Measurements from ENCODE around the gene ELFN1. TPM values are rescaled to one million over a fixed set of nuclear protein-coding genes. Genes with fewer than 3 reads are reported as not detected.

The ELFN1 gene
- total and polyA plus RNA-seq, 9 of the 15 experiments (the other 6 are each of a cell fraction or from before 2014, with no cell fraction given), result 0.04 to 0.64 (median 0.18) TPM; not detected in 2

- TF ChIP-seq ZBTB40 (IDR thresholded peaks at IDR 0.05) (no peak), ZBTB40 (CRISPR knock-in tag; IDR thresholded peaks at IDR 0.05) (no peak), MCM3 (IDR thresholded peaks at IDR 0.05) (no peak), NFATC3 (IDR thresholded peaks at IDR 0.05) (no peak), ZNF324 (CRISPR knock-in tag; IDR thresholded peaks at IDR 0.05) (no peak), ZNF174 (CRISPR knock-in tag; IDR thresholded peaks at IDR 0.05) (no peak), NONO (IDR thresholded peaks at IDR 0.05; ENCODE audit: low read depth in 2 of 2, low read length in 1 of 2) (no peak)
- TF ChIP-seq, protein P1, sequence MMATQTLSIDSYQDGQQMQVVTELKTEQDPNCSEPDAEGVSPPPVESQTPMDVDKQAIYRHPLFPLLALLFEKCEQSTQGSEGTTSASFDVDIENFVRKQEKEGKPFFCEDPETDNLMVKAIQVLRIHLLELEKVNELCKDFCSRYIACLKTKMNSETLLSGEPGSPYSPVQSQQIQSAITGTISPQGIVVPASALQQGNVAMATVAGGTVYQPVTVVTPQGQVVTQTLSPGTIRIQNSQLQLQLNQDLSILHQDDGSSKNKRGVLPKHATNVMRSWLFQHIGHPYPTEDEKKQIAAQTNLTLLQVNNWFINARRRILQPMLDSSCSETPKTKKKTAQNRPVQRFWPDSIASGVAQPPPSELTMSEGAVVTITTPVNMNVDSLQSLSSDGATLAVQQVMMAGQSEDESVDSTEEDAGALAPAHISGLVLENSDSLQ (IDR thresholded peaks at IDR 0.05), result no peak
These were observed 44.8 kb upstream of the ELFN1 start (continued) for GRCh38 chr7:1624999-1625927.
